Dendritic cell treated with granulocyte-macrophage colony-stimulating factor and Interleukin-4, amounts not matched to agents 40 ng/mL and 50 ng/mL, for 4 days (primary cell): ENCODE data around the gene FCER2.
A peak's percentile ranks its signal among the peaks of the same experiment; 100 is the strongest.

Source experiments
- H3K27ac Mint-ChIP-seq: one replicate; pipeline ENCODE4 v1.8.0; 2022; ENCODE audit warnings: mild to moderate bottlenecking, mixed read lengths
- H3K27me3 Mint-ChIP-seq: one replicate; pipeline ENCODE4 v1.8.0; 2022; ENCODE audit warnings: mild to moderate bottlenecking, mixed read lengths
- H3K36me3 Mint-ChIP-seq: one replicate; pipeline ENCODE4 v1.8.0; 2022; ENCODE audit warnings: low read depth, mixed read lengths
- H3K4me1 Mint-ChIP-seq: one replicate; pipeline ENCODE4 v1.8.0; 2022; ENCODE audit warnings: low read depth, mixed read lengths
- H3K4me3 Mint-ChIP-seq: one replicate; pipeline ENCODE4 v1.8.0; 2022; ENCODE audit warnings: mild to moderate bottlenecking, moderate library complexity, mixed read lengths
- H3K9me3 Mint-ChIP-seq: one replicate; pipeline ENCODE4 v1.8.0; 2022; ENCODE audit warnings: mixed read lengths
- intact Hi-C: fragments of 100-400 bp; cut with micrococcal nuclease; formaldehyde crosslinking; loops from one replicate; pipeline ENCODE4 v1.15.0; 2022

FCER2 gene

DNA sequence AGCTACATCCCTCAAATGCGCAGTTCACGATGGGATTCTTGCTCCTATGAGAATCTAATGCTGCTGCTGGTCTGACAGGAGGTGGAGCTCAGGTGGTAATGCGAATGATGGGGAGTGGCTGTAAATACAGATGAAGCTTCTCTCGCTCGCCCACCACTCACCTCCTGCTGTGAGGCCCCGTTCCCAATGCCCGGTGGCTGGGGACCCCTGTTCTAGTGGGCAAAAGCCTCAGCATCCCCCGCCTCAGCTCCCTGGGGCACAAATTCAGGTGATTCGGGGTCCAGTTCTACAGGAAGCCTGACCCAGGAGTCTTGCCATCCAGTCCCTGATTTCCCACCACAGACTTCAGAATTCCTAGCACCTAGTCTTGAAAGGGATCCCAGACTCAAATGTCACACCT, 29.4 kb downstream of the FCER2 start:
- no peak overlapping the region for H3K4me3 Mint-ChIP-seq
- no peak overlapping the region for H3K27ac Mint-ChIP-seq
- H3K36me3 Mint-ChIP-seq, result peaks cover 6% of the 10 kb centered on the region
- intact Hi-C loops, result no loop called here
- H3K4me1 Mint-ChIP-seq, result peaks cover 64% of the 10 kb centered on the region
- H3K9me3 Mint-ChIP-seq, result peaks cover 10% of the 10 kb centered on the region
- peaks cover 8% of the 10 kb centered on the region for H3K27me3 Mint-ChIP-seq

DNA sequence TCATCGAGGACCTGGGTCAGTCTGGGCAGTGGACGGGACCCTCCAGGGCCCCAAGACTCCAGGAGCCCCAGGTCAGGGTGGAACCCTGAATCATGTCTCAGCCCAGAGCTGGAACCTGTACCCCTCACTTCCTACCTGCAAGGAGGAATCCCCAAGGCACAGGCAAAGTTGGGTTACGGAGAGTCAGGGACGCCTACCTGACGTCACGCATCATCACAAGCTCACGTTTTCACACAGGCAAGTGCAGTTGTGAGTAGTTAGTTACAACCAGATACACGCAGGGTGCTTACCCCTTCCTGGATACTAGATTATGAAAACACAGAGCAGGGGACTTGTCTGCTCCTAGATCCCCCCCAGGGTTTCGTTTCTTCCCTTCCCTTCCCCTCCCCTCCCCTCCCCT, 31.1 kb downstream of the FCER2 start:
- Mint-ChIP-seq H3K27ac (peak overlapping the region; percentile 44), H3K4me1 (peaks cover 47% of the 10 kb centered on the region), H3K4me3 (peak overlapping the region; percentile 82), H3K36me3 (peaks cover 6% of the 10 kb centered on the region), H3K9me3 (peaks cover 10% of the 10 kb centered on the region), H3K27me3 (peaks cover 8% of the 10 kb centered on the region)
- intact Hi-C loops, result no loop called here

DNA sequence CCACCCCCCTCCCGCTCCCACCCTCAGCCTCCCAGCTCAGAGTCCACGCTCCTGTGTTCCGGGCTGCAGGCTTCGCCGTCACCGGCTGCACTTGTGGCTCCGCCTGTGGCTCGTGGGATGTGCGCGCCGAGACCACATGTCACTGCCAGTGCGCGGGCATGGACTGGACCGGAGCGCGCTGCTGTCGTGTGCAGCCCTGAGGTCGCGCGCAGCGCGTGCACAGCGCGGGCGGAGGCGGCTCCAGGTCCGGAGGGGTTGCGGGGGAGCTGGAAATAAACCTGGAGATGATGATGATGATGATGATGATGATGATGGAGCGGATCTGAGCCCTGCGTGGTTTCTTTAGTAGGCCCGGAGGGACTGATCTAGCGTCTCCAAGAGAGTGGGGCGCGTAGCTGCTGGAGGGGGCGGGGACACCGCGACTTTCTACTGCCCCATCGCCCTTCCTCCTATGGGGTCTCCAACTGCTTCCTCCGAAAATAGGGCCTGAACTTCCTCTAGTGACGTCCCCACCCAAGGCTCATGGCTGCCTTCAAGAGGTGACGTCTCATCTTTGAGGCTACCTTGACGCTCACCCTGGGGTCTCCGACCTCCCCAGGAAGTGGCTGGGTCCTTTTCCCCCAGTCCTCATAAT, 31.7 kb downstream of the FCER2 start:
- Mint-ChIP-seq H3K4me1 (peaks cover 43% of the 10 kb centered on the region), H3K27ac (peak overlapping the region; percentile 44), H3K4me3 (peak overlapping the region; percentile 82), H3K36me3 (peaks cover 6% of the 10 kb centered on the region), H3K27me3 (peaks cover 8% of the 10 kb centered on the region), H3K9me3 (peaks cover 10% of the 10 kb centered on the region)
- intact Hi-C loops, result no loop called here

DNA sequence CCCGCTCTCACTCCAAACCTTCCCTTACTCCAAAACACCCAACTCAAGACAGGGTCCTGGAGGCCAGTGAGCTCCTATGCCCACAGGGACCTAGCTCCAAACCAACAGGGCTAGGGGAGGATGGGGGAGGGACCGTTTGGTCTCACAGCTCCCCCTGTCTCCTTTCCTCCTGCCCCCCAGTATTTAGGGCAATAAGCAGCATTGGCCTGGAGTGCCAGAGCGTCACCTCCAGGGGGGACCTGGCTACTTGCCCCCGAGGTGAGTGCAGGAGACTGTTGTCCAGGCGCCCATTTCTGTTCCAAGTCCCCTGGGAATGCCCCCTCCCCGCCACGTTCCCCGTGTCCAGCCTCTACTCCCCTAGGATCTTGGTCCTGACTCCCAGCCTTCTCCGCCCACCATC, 32.3 kb downstream of the FCER2 start:
- Mint-ChIP-seq H3K36me3 (peaks cover 6% of the 10 kb centered on the region), H3K4me3 (peak overlapping the region; percentile 21), H3K9me3 (peaks cover 10% of the 10 kb centered on the region), H3K27ac (peak overlapping the region; percentile 55), H3K27me3 (peaks cover 8% of the 10 kb centered on the region), H3K4me1 (peaks cover 41% of the 10 kb centered on the region)
- intact Hi-C loops, result no loop called here

DNA sequence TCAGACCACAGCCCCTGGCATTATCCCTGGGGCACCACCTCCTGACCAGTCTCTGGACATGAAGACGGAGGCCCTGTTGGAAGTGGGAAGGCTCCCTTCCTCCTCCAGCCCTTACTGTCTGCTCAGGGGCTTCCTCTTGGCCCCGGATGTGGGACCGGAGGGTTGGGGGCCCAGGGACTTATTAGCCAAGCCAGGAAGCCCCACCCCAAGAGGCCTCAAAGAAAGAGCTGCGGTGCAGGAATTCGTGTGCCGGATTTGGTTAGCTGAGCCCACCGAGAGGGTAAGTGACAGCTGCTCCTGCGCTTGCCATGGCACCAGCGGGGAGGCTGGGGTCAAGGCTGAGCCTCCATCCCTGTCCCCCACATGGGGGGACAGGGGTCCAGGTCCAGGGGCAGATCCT, 33.1 kb downstream of the FCER2 start, which contains the start of gene RETN:
Gene RETN (plus strand): TSS at position 208 of the 400 bp plus-strand sequence. CDS start 278 bp downstream, outside the sequence.
- Mint-ChIP-seq H3K27ac (peak within 1 kb of the TSS; percentile 55), H3K4me1 (peaks cover 34% of the 10 kb centered on the region), H3K36me3 (peaks cover 2% of the 10 kb centered on the region), H3K9me3 (peaks cover 5% of the 10 kb centered on the region), H3K27me3 (peaks cover 8% of the 10 kb centered on the region), H3K4me3 (peak within 1 kb of the TSS; percentile 52)
- intact Hi-C loops, result no loop called here

DNA sequence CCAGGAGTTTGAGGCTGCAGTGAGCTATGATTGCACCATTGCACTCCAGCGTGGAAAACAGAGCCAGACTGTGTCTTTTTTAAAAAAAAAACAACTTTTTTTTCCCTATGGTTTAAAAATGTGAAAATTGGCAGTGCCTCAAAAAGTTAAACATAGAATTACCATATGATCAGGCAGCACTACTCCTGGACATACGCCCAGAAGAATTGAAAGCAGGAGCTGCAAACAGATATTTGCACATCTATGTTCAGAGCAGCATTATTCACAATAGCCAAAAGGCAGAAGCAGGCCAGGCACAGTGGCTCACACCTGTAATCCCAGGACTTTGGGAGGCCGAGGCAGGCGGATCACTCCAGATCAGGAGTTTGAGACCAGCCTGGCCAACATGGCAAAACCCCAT, 36.9 kb downstream of the FCER2 start:
- H3K4me1 Mint-ChIP-seq, result peaks cover 27% of the 10 kb centered on the region
- H3K27ac Mint-ChIP-seq, result no peak overlapping the region
- intact Hi-C loops, result no loop called here
- H3K27me3 Mint-ChIP-seq, result peaks cover 8% of the 10 kb centered on the region
- no peaks in the 10 kb centered on the region for H3K9me3 Mint-ChIP-seq
- no peaks in the 10 kb centered on the region for H3K36me3 Mint-ChIP-seq
- H3K4me3 Mint-ChIP-seq, result no peak overlapping the region

DNA sequence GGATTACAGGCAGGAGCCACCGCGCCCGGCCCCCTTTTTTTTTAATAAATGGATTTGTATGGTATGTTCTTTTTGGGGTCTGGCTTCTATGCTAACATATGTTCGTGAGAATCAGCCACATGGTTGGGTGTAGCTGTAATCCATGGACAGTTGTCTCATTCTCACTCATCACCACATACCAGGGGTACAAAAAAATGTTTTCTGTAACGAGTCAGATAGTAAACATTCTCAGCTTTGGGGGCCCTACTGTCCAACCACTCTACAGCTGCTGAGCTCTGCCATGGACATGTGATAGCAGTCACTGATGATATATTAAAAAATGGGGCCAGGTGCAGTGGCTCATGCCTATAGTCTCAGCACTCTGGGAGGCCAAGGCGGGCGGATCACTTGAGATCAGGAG, 38.2 kb downstream of the FCER2 start:
- Mint-ChIP-seq H3K36me3 (no peaks in the 10 kb centered on the region), H3K9me3 (no peaks in the 10 kb centered on the region), H3K4me3 (no peak overlapping the region), H3K27ac (no peak overlapping the region), H3K27me3 (peaks cover 1% of the 10 kb centered on the region), H3K4me1 (peaks cover 13% of the 10 kb centered on the region)
- intact Hi-C loops, result no loop called here

DNA sequence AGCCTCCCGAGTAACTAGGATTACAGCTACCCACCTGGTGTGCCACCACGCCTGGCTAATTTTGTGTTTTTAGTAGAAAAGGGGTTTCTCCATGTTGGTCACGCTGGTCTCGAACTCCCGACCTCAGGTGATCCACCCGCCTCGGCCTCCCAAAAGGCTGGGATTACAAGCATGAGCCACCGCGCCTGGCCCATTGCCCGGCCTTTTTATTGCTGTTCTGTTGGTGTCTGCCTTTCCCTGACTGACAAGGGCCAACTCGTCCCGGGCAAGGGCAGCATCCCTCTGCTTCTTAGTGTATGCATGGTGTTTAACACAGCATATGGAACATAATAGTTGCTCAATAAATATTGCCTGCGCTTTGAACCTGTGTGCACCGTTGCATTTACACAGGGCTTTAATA, 39.3 kb downstream of the FCER2 start:
- Mint-ChIP-seq H3K9me3 (no peaks in the 10 kb centered on the region), H3K4me3 (no peak overlapping the region), H3K27ac (no peak overlapping the region)

DNA sequence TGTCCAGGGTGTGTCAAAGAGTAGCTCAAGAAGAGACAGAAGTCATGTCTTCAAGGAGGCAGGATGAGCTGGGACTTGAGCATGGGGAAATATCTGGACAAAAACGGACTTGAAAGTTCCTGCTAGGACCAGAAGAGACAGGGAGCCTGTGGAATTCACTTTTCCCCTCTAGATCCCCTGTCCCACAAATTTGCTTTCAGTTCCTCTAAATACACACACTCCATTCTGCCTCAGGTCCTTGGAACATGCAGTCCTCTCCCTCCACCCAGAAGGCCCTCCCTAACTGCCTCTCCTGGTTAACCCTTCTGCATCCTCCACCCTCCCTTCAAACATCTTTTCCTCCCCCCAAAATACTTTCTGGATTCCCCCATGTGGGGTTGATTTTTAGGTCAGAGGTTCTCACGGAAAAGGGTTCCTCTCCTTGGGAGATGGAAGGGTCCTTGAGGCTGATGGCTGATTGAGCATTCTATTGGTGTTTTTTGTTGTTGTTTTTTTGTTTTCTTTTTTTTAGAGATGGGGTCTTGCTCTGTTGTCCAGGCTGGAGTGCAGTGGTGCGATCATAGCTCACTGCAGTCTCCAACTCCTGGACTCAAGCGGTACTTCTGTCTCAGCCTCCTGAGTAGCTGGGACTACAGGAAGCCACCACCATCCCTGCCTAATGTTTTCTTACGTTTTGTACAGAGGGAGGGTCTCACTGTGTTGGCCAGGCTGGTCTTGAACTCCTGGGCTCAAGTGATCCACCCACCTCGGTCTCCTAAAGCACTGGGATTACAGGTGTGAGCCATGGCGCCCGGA, 40.0 kb downstream of the FCER2 start:
- no peaks in the 10 kb centered on the region for H3K27me3 Mint-ChIP-seq
- H3K36me3 Mint-ChIP-seq, result no peaks in the 10 kb centered on the region
- H3K9me3 Mint-ChIP-seq, result no peaks in the 10 kb centered on the region
- H3K27ac Mint-ChIP-seq, result no peak overlapping the region
- H3K4me3 Mint-ChIP-seq, result no peak overlapping the region
- intact Hi-C loops, result no loop called here
- peaks cover 24% of the 10 kb centered on the region for H3K4me1 Mint-ChIP-seq

More for the DNA sequence above, 39.3 kb downstream of the FCER2 start:
- intact Hi-C loops, result no loop called here
- H3K4me1 Mint-ChIP-seq, result peaks cover 17% of the 10 kb centered on the region
- no peaks in the 10 kb centered on the region for H3K36me3 Mint-ChIP-seq
- H3K27me3 Mint-ChIP-seq, result no peaks in the 10 kb centered on the region

DNA sequence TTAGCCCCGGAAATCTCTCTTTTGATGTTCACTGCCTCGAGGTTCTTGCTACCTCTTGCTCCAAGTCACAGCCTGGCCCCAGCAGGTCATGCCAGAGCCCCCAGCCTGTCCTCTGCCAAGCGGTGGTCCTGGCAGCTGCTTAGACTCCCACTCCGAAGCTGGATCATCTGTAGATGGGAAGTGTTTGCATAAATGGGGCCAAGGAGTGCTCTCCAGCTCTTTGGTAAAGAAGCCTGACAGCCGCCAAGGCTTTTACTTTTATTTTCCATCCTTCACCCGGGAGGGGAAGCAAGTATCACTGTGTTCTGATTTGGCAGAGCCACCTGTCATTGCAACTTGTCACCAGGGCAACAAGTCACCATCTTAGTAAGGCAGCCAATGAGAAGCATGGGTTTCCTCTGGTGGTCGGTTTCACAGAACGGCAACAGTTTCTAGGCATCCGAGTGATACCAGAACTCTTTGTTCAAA, 43.7 kb downstream of the FCER2 start:
- intact Hi-C loops, result no loop called here
- H3K4me3 Mint-ChIP-seq, result no peak overlapping the region
- H3K27ac Mint-ChIP-seq, result no peak overlapping the region
- H3K36me3 Mint-ChIP-seq, result no peaks in the 10 kb centered on the region
- peaks cover 2% of the 10 kb centered on the region for H3K27me3 Mint-ChIP-seq
- no peaks in the 10 kb centered on the region for H3K9me3 Mint-ChIP-seq
- H3K4me1 Mint-ChIP-seq, result peaks cover 45% of the 10 kb centered on the region

DNA sequence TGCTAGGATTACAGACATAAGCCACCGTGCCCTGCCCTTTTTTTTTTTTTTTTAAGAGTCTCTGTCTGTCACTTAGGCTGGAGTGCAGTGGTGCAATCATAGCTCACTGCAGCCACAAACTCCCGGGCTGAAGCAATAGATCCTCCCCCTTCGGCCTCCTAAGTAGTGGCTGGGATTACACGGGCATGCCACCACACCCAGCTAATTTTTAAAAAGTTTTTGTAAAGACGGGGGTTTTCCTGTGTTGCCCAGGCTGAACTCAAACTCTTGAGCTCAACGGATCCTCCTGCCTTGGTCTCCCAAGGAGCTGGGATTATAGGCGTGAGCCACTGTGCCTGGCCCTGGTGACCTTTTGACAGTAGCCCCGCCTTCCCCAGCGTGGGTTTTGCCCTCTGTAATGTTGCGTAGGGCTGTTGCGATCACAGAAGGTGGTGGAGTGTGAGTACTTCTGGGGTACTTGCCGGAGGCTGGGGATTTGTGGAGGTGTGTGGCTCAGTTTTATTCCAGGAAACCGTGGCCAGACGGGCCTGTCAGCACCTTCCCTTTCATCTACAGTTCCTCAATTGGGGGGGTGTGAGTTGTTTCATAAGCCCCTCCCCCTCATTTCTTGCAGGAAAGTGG, 44.7 kb downstream of the FCER2 start:
- no peaks in the 10 kb centered on the region for H3K36me3 Mint-ChIP-seq

DNA sequence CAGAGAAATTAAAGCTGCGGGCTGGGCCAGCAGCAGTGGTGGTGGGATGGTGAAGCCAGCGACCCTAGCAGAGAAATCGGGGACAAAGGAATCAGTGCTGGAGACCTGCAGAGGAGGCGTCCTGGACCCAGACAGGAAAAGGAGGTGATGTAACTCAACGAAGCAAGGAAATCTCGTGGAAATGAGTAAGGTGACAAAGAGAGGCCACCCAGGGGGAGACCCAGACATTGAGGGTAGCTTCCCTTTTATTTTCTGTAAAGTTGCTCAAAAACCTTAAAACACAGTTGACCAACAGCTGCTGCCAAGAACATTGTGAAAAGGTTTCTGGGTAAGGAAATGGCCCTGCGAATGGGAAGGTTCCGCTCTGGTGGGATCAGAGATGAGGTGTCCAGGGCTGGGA, 46.4 kb downstream of the FCER2 start:
- peaks cover 2% of the 10 kb centered on the region for H3K27me3 Mint-ChIP-seq
- peaks cover 47% of the 10 kb centered on the region for H3K4me1 Mint-ChIP-seq
- no peaks in the 10 kb centered on the region for H3K9me3 Mint-ChIP-seq
- H3K36me3 Mint-ChIP-seq, result no peaks in the 10 kb centered on the region
- H3K27ac Mint-ChIP-seq, result peak overlapping the region; percentile 81
- intact Hi-C loops, result no loop called here
- H3K4me3 Mint-ChIP-seq, result no peak overlapping the region

More for the DNA sequence above, 44.7 kb downstream of the FCER2 start:
- Mint-ChIP-seq H3K27ac (peak overlapping the region; percentile 81), H3K4me3 (peak overlapping the region; percentile 30), H3K27me3 (peaks cover 2% of the 10 kb centered on the region), H3K9me3 (no peaks in the 10 kb centered on the region), H3K4me1 (peaks cover 55% of the 10 kb centered on the region)
- intact Hi-C loops, result no loop called here

DNA sequence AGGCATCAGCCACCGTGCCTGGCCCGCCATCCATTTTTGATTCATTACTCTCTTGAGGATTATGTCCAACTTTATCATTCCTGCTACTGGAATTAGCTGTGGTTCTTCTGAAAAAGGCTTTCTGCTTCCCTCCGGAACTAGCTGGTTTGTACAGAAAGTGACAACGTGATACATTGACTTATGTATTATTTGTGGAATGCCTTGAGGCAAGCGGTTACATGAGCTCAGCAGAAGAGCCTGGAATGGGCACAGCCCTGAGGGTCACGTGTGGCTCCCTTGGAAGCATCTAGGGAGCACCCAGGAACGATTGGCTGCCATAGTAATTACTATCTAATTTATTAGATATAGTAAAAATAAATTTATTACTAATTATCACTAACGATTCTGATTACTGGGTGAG, 47.5 kb downstream of the FCER2 start:
- intact Hi-C loops, result no loop called here
- Mint-ChIP-seq H3K4me1 (peaks cover 47% of the 10 kb centered on the region), H3K27me3 (peaks cover 2% of the 10 kb centered on the region), H3K27ac (no peak overlapping the region), H3K4me3 (no peak overlapping the region), H3K9me3 (no peaks in the 10 kb centered on the region), H3K36me3 (no peaks in the 10 kb centered on the region)

DNA sequence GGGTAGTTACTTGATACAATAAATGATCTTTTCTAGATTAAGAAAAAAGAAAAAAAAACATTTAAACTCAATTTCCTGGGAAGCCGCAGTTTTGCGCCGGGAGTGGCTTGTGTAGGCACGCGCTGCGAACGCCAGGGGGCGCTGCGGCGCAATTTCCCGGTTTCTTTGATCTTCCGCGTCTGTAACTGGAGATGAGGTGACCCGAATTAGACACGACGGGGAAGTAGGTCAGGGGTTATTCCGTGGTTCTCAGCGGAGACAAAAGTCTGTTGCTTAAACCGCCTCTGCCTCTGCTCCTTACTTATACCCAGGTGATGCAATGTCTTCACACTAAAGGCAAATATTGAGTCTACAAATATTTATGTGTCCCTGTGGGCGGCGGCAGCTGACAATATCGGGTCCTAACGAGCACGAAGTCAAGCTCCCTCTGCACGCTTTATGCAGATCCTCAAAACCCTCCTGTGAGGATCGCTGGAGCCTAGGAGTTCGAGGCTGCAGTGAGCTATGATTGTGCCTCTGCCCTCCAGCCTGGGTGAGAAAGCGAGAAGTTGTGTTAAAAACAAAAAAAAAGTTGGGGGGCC, 49.8 kb downstream of the FCER2 start:
- Mint-ChIP-seq H3K4me1 (peaks cover 42% of the 10 kb centered on the region), H3K27me3 (peaks cover 2% of the 10 kb centered on the region), H3K9me3 (no peaks in the 10 kb centered on the region), H3K36me3 (peaks cover 12% of the 10 kb centered on the region), H3K27ac (peak overlapping the region; percentile 75), H3K4me3 (peak overlapping the region; percentile 55)
- intact Hi-C loops, result loop anchor here (1.0 kb wide), 1 partner anchor 28 kb away; the partner anchor contains the start of gene TRAPPC5
